ENCODE results near the gene UBASH3A.

Gene UBASH3A

GRCh38 chr21:42496839-42497202 is 93.1 kb downstream of the UBASH3A start:
- intact Hi-C loops (cut with DNase I) = loop anchor here (1.0 kb wide), 1 partner anchor 33 kb away; no protein-coding TSS in a partner anchor
- DNase-seq = peak in 7 of 10 donors; percentile 34 to 89 (median 52)
